ENCODE measurements around the gene C16orf95.

C16orf95 gene

DNA sequence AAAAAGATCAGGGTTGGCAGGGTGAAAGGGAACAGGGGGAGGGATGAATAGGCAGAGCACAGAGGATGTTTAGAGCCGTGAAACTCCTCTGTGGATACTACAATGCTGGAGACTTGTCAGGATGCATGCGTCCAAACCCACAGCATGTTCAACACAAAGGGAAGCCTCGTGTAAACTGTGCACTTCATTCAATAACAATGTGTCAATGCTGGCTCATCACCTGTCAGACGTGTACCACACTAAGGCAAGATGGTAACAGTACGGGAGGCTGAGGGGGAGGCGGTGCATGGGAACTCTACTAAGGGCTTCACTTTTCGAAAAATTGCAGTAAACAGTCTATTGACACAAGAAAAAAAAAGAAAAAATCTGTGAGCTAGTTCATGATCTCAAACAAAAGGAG is 63.7 kb downstream of the C16orf95 start:
- DNase-seq (ENCODE audit: low read depth), result no peak
- H3K4me3 ChIP-seq (ENCODE audit: low read depth, low read length), result no peak overlapping the region
- TF ChIP-seq, protein P1, sequence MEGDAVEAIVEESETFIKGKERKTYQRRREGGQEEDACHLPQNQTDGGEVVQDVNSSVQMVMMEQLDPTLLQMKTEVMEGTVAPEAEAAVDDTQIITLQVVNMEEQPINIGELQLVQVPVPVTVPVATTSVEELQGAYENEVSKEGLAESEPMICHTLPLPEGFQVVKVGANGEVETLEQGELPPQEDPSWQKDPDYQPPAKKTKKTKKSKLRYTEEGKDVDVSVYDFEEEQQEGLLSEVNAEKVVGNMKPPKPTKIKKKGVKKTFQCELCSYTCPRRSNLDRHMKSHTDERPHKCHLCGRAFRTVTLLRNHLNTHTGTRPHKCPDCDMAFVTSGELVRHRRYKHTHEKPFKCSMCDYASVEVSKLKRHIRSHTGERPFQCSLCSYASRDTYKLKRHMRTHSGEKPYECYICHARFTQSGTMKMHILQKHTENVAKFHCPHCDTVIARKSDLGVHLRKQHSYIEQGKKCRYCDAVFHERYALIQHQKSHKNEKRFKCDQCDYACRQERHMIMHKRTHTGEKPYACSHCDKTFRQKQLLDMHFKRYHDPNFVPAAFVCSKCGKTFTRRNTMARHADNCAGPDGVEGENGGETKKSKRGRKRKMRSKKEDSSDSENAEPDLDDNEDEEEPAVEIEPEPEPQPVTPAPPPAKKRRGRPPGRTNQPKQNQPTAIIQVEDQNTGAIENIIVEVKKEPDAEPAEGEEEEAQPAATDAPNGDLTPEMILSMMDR (IDR thresholded peaks at IDR 0.05; ENCODE audit: insufficient read depth, low read depth, low read length, missing control alignments), result no peak
